NCI-H2029 (cell line): ENCODE measurements around the gene NUB1.

Experiments
- DNase-seq: peaks from one replicate; lab custom pipeline; 2025; lab: John Stamatoyannopoulos, UW

Gene NUB1

DNA sequence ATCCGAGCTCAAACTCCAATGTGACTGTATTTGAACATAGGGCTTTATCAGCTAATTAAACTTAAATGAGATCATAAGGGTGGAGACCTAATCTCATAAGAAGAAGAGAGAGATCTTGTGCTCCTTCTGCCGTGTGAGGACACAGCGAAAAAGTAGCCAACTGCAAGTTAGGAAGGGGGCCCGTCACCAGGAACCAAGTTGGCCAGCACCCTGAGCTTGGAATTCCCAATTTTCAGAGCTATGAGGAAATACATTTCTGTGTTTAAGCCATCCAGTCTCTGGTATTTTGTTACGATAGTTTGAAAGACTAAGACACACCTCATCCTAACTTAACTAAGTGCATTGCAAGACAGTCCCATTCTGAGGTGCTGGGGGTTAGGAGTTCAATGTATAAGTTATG, 82.3 kb downstream of the NUB1 start:
- no peak for DNase-seq

DNA sequence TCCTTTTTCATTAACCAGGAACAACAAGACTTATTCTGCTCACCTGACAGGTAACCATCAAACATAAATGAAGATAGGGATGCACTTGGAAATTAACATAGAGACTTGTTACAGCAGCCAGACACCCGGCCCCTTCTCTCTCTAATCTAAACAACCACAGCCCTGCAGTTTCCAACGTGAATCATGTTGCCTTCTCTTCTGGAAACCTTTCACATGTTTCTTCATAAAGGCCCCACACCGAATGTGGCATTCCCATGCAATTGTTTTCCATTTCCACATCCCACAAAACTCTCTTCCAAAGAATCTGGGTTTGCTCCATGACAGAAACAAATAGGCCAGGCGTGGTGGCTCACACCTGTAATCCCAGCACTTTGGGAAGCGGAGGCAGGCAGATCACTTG, 83.2 kb downstream of the NUB1 start:
- DNase-seq, result no peak

DNA sequence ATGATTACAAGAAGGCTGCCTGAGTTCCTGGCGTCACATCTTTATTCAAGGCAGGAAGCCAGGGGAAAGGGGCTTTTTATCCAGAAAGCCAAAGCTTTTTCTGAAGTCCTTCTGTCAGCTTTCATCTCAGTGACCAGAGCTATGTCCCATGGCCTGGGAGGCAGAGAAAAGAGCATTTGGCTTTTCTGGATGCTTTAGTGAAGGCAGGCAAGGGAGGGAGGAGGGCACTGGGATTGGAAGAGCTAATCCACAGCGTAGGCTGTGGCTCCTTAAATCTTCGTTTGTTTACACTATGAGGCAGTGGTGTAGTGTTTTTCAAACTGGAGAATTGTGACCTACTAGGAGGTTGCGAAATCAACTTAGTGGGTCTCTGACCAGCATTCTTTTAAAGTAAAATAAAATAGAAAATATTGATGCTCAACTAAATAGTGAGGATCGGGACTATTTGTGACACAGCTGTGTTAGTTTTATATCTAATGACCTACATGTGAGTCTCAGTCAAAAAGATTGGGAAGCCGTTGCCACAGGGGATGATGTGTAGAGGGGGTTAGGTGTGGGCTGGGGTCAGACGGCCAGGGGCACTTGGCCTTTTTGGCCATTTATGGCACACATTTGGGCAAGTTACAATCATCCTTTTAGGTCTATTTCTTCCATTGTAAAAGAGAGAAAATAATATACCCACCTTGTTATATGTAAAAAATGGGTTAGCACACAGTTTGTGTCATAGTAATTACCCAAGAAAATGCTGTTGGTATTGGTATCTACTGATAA, 84.2 kb downstream of the NUB1 start:
- no peak for DNase-seq

DNA sequence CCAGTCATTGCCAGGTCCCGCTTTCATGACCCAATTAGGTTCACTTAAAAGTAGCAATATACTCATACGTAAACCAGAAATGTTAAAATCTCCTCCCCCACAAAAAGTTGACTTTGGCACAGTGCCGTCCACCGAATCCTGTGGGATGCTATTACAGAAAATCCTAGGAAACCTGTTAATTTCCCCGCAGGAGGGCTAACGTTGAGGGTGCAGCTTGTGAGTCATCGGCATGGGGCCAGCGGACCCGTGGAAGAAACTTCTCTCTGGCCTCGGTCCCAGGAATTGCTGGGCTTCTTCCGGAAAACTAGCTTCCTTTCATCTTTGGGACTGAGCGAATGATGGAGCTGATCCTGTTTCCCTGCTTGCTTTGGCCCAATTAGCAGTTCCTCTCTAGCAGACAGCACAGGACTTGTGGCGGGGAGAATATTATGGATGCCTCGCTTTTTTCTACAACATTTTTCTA, 84.9 kb downstream of the NUB1 start:
- DNase-seq, result peak; percentile 29

DNA sequence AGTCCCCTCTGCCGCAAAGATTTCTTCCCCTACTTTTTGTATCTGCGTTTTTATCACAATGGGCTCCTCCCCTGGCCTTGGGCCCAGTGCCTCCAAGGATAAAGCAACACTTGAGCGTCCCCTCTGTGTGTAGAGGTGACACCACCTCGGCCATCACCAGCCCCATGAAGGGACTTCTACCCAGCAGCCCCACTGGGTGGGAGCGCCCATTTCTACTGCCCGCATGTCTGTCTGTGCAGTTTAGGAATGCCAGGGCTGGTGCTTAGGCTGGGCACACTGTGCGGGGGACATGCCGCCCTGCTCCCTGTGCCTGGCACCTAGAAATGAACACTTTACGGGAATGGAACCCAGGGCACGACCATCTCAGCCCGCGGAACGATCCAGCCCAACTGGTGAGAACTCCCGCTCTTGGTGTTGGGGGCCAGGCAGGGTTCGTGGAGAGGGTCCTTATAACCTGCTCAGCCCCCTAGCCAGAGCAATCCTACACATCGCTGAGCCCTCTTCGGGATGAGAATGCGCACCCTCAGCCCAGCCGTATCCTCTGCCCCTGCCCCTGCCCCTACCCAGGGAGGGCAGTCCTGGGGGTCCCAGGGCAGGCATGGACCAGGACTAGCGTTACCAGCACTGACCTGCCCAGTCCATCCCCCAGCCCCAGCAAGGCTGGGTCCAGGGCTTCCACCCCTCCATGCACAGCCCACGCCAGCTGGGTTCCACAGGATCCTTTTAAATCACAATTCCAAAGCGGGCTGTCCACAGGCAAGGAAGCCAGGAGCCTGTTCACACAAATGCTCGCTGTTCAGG, 85.5 kb downstream of the NUB1 start:
- DNase-seq, result no peak

DNA sequence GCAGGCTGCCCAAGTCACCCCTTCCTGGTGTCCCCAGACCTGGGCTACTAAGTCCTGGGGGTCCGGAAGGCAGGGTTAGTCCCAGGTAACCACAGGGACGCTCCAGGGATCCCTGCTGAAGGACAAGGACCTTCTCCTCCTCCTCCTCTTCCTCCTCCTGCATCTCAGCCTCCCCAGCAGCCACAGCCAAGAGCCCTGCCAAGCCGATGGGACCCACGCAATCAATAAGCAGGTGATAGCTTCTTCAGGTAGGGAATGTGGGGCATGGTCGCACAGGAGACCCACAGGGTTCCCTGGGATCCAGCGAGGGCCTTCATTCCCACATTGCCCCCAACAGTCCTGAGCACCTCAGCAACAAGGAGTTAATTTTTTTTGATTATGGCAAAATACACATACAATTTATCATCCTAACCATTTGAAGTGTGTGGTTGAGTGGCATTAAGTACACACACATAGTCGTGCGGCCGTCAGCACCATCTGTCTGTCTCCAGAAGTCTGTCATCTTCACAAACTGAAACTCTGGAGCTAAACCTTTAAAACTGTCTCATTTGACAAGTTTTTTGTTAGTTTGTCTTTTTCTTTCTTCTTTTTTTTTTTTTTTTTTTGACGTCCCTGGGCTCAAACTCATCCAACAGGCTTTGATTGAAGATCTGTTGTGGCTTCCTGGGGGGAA, 86.2 kb downstream of the NUB1 start:
- peak; percentile 63 for DNase-seq
